Suprapubic skin (tissue), 4 donors: ENCODE data around the gene LIPG.

Experiments
- EP300 ChIP-seq: sonication (generic); formaldehyde crosslinking; IDR thresholded peaks from one replicate; pipeline ENCODE4 v1.6.1; 2017; ENCODE audit warnings: antibody characterized with exemption
- POLR2A ChIP-seq, 2 donors: fragments of 450-650 bp; IDR thresholded peaks; one replicate each; pipeline ENCODE4 v1.6.1; 2017; ENCODE audit warnings: antibody characterized with exemption in 2 of 2, mild to moderate bottlenecking in 2 of 2, moderate library complexity in 2 of 2
- POLR2AphosphoS5 ChIP-seq, 3 donors: sonication (generic); formaldehyde crosslinking; IDR thresholded peaks; one replicate each; pipeline ENCODE4 v1.6.1; 2017; ENCODE audit warnings: antibody characterized with exemption in 3 of 3
- TF ChIP-seq, protein P1 (sequence below), 2 donors: fragments of 200-600 bp in 1 of 2; fragments of 450-650 bp in 1 of 2; sonication (generic) in 1 of 2; IDR thresholded peaks; one replicate each; pipeline ENCODE4 v1.5.1; 2016 to 2019; ENCODE audit warnings: antibody characterized with exemption in 2 of 2, mild to moderate bottlenecking in 1 of 2, moderate library complexity in 1 of 2

DNA sequence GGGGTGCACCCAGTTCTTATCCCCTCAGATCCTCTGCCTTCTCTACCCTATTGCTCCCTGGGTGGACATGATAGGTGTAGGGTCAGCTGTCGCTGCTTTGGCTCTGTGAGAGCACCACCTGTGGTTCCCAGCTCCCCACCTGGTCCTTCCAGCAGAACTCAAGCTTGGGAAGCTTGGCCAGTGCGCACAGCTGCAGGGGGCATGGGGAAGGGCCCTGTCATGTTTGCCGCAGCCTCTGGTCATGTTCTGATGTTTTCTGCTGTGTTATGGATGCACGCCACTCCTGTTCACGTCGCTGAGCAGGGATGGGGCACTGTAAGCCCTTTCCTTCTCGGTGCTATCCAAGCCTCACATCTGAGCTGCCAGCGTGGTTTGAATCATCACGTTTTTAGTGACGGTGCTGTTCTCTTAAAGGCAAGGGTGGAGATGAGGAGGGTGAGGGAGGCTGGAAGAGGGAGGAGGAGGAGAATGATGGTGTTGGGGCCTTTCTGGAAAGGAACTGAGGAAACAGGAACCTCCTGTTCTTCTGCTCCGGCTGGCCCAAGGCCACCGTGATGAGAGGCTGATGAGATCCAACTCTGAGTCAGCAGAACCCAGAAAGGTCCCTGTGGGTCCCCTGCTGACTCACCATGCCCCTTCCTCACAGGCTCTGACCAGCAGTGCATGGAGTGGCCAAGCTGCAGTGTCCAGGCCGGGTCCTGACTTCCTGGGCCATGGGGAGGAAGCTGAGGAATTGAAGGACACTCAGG is 78.0 kb downstream of the LIPG start:
- TF ChIP-seq, protein P1, sequence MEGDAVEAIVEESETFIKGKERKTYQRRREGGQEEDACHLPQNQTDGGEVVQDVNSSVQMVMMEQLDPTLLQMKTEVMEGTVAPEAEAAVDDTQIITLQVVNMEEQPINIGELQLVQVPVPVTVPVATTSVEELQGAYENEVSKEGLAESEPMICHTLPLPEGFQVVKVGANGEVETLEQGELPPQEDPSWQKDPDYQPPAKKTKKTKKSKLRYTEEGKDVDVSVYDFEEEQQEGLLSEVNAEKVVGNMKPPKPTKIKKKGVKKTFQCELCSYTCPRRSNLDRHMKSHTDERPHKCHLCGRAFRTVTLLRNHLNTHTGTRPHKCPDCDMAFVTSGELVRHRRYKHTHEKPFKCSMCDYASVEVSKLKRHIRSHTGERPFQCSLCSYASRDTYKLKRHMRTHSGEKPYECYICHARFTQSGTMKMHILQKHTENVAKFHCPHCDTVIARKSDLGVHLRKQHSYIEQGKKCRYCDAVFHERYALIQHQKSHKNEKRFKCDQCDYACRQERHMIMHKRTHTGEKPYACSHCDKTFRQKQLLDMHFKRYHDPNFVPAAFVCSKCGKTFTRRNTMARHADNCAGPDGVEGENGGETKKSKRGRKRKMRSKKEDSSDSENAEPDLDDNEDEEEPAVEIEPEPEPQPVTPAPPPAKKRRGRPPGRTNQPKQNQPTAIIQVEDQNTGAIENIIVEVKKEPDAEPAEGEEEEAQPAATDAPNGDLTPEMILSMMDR (IDR thresholded peaks at IDR 0.05), result no peak
- TF ChIP-seq POLR2AphosphoS5 (IDR thresholded peaks at IDR 0.05) (no peak), POLR2A (IDR thresholded peaks at IDR 0.05) (no peak), EP300 (no peak)
